Measurements from ENCODE around the gene MARCHF4.

GRCh38 chr2:216339456-216340279 lies 32.6 kb downstream of the MARCHF4 start:
- no peak for TF ChIP-seq REST (IDR thresholded peaks at IDR 0.05; ENCODE audit: low read depth)
- TF ChIP-seq YY1 (IDR thresholded peaks at IDR 0.05; ENCODE audit: low read depth), result no peak
- TF ChIP-seq TCF12 (IDR thresholded peaks at IDR 0.05; ENCODE audit: low read depth), result no peak
- no peak for TF ChIP-seq EP300 (IDR thresholded peaks at IDR 0.05; ENCODE audit: borderline replicate concordance)
- no peak for TF ChIP-seq CREB1 (IDR thresholded peaks at IDR 0.05; ENCODE audit: low read depth)
- no peak for TF ChIP-seq TAF1 (IDR thresholded peaks at IDR 0.05; ENCODE audit: low read depth)
- TF ChIP-seq, protein P1, sequence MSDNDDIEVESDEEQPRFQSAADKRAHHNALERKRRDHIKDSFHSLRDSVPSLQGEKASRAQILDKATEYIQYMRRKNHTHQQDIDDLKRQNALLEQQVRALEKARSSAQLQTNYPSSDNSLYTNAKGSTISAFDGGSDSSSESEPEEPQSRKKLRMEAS (IDR thresholded peaks at IDR 0.05), result no peak
- TF ChIP-seq RAD21 (IDR thresholded peaks at IDR 0.05; ENCODE audit: low read depth), result no peak
- TF ChIP-seq NFIC (IDR thresholded peaks at IDR 0.05), result no peak
- TF ChIP-seq TEAD4 (IDR thresholded peaks at IDR 0.05), result no peak
